NOMO-1 treated with DMSO at 0.1 percent for 48 hours (cell line): ENCODE data around the gene OTOG.

Experiments
- DNase-seq: peaks from one replicate; lab custom pipeline; 2025; ENCODE audit not compliant: unreplicated experiment; lab: John Stamatoyannopoulos, UW

Gene OTOG

DNA sequence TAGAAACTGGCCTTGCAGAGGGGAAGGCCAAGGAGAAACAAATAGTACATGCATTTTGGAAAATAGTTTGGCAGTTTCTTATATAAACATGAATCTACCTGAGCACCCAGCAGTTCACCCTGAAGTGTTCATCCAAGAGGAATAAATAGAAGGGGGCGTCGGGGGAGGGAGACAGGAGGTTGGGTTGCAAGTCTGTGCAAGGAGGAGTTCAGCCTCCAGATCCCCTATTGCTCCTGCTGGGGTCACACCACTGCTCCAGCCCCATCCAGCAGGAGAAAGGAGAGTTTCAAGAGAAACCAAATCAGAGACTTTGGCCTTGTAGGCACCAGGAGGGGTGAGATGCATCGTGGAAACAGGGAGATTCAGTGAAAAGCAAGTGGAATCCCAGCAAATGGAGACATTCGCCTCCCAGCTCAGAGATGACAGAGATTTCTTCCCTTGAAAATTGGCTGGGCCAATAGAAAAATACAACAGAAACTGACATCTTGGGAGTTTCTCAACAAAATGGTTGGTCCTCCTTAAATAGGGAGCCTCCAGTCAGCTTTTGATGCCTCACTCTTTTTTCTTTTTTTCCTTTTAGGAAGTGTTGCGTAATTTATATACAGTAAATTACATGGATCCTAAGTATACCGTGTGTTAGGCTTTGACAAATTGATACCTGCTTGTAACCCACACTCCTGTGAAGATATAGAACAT is 34.1 kb downstream of the OTOG start:
- no peak for DNase-seq

GRCh38 chr11:17581732-17582053 is 34.6 kb downstream of the OTOG start:
- DNase-seq, result no peak

- DNase-seq, result no peak
Measured at GRCh38 chr11:17585911-17586695, 39.0 kb downstream of the OTOG start.

DNA sequence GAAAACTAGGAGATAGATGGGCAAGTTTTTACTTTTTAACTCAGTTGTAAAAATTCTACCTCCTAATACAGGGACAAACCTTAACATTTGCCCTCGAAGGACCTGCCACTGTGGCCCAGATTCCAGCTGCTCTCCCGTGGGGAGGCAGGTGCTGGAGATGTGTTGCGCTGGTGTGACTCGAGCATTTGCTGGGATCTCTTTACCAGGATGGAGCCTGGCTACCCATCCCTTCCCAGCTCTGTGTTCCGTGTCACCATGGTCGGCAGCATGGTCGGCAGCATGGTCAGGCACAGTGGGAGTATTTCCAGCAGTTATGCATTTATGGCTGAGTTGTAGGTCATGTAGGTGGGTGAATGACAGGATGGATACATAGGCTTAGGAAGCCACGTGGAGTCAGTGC is 41.1 kb downstream of the OTOG start:
- no peak for DNase-seq

DNA sequence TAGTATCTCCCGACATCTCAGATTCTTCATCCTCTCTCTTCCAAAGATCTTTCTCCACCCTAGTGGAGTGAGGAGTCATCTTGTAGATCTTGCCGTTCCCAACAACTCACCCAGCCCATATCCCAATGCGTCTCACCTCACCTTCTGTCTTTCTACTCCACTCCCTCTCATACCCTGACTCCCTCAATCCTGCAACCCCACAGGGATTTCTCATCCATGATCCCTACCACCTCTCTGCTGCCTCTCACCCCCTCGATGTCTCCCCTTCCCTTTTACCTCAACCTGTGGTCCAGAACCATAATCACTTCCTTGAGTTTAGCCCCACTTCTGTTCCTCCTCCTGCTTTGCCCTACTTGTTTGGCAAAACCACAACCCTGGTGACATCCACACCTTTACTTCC is 41.7 kb downstream of the OTOG start:
- no peak for DNase-seq

- no peak for DNase-seq
Measured at GRCh38 chr11:17590463-17590862, 43.4 kb downstream of the OTOG start.

GRCh38 chr11:17591293-17591692 is 44.2 kb downstream of the OTOG start:
- no peak for DNase-seq

GRCh38 chr11:17593466-17594245 is 46.6 kb downstream of the OTOG start:
- no peak for DNase-seq

DNA sequence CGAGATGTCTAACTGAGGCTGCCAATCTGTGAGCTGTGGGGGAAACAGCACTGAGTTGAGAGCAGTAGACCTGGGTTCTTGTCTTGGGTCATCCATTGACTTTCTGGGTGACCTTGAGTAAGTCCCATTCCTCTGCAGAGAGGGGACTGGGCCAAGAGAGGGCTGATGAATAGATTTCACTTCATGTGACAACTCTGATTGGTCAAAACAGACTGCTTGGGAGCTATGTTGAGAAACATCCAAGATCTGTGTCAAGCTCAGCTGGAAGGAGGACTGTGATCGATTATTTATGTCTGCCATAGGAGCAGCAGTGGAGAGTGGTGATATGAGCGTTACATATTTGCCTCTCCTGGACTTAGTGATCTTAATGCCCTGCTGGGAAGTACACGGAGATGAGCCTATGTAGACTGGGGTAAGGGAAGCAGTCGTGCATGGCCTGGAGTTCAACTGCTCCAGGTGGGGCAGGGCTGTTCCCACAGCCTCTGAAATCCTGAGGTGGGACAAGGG is 47.7 kb downstream of the OTOG start:
- no peak for DNase-seq

GRCh38 chr11:17595526-17596309 is 48.7 kb downstream of the OTOG start:
- no peak for DNase-seq

DNA sequence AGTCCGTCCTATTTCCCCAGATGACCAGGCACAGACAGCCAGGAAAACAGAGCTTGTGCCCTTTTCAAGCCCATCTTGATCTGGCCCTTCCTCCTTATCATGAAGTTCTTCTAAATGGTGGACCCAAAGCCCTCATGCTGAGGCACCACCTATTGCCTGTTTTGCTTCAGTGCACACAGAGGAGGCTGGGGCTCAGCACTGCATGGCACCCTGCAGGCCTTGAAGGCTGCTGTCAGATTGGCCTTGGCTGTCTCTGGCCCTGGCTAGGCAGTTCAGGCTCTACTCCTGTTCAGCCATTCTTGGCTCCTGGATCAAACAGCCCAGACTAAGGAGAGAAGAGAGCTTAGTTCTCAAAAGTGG is 49.2 kb downstream of the OTOG start:
- no peak for DNase-seq

DNA sequence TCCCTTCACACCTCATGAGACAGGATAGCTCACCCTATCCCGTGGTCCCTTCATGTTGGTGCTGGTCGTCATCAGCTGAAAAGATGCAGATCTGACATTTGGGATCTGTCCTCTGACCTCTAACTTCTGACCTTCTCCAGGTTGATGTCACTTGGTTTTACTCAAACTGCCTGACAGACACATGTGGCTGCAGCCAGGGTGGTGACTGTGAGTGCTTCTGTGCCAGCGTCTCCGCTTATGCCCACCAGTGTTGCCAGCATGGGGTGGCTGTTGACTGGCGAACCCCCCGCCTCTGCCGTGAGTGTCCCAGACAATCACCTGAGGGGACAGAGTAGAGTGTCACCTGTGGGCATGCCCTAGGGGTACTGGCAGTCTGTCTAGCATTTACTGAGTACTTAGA is 49.7 kb downstream of the OTOG start:
- DNase-seq, result no peak

- DNase-seq, result no peak
Measured at GRCh38 chr11:17597770-17598169, 50.7 kb downstream of the OTOG start.

- peak; percentile 35 for DNase-seq
Measured at GRCh38 chr11:17598700-17599459, 51.8 kb downstream of the OTOG start.

DNA sequence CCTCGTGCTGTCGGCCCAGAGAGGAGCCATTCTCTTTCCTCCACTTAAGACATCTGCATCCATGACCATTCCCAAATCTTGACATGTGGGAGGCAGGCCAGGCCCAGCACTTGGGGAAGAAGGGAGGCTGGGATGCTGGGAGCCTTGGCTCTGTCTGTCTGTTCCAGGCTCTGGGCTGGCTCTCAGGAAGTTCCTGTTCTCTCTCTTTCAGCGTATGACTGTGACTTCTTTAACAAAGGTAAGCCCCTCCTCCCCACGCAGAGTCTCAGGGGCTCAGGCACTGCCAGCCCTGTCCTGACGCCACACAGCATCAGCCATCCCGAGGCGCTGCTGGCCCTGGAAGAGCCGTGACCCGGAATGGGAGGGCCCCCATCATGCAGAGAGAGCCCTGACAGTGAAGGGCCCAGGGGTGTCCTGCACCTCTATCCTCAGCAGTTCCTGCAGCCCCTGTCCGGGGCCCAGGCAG is 52.4 kb downstream of the OTOG start:
- DNase-seq, result no peak

GRCh38 chr11:17600316-17601255 is 53.5 kb downstream of the OTOG start:
- no peak for DNase-seq

DNA sequence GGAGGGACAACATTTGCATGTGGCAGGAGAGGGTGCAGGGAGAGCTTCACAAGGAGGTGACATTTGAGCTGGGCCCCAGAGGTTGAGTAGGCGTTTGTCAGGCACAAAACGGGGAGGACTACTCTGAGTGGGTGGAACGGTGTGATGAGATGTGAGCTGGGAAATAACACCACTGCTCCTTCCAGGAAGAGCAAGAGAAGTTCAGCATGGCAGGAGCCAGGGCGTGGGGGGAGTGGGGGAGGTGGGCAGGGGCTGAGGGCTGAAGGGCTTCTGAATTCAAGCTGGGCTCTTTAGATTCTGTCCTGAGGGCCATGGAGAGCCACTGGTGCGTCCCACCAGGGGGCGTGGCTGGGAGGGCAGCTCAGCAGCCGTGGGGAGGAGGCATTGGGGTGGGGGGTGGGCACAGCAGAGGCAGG is 54.2 kb downstream of the OTOG start:
- no peak for DNase-seq

DNA sequence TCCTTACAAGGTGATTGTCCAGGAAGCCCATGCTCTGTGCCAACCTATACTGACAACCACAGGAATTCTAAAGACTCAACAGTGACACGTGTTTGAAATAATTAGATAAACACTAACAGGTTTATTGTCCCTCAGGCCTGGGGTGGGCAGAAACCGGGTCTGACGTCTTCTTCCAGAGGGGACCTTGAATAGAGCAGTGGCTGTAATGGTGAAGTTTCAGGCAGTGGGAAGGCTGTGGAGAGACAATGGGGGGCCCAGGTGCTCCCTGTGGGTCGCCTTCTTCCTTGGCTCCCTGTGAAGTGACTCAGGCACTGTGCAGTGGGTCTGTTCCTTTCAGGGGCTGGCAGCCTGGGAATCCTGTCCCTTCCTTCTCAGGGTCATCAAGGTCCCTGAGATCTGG is 54.6 kb downstream of the OTOG start:
- no peak for DNase-seq
